Activated B cell treated with CpG ODN at 0.5 μM for 24 hours (primary cell): Measurements from ENCODE around the gene AQP10. TPM values are rescaled to one million over a fixed set of nuclear protein-coding genes. Genes with fewer than 3 reads are reported as not detected.

Experiments
- ATAC-seq: fragments of 200-7000 bp; cut with Tn5 transposase; one replicate; pipeline ENCODE4 v1.10.0; 2021; ENCODE audit warnings: low read depth, mild to moderate bottlenecking, moderate library complexity
- CTCF ChIA-PET: fragments of 350-600 bp; sonication (Branson Sonifier 250); formaldehyde crosslinking; loops from one replicate; lab custom pipeline; 2021; ENCODE audit warnings: antibody characterized with exemption; lab: Charles Lee
- POLR2A ChIA-PET: fragments of 350-600 bp; sonication (Branson Sonifier 250); formaldehyde crosslinking; loops from one replicate; lab custom pipeline; 2021; ENCODE audit warnings: antibody characterized with exemption; lab: Charles Lee
- DNase-seq: peaks from one replicate; pipeline ENCODE4 v3.0.0; 2022
- H3K27ac Mint-ChIP-seq: one replicate; pipeline ENCODE4 v1.8.0; 2020; ENCODE audit warnings: mixed read lengths
- H3K27me3 Mint-ChIP-seq: one replicate; pipeline ENCODE4 v1.8.0; 2021; ENCODE audit warnings: mixed read lengths
- H3K36me3 Mint-ChIP-seq: one replicate; pipeline ENCODE4 v1.8.0; 2021; ENCODE audit warnings: low read depth, mixed read lengths
- H3K4me1 Mint-ChIP-seq: one replicate; pipeline ENCODE4 v1.8.0; 2021; ENCODE audit warnings: mixed read lengths
- H3K4me3 Mint-ChIP-seq: one replicate; pipeline ENCODE4 v1.8.0; 2020; ENCODE audit warnings: mild to moderate bottlenecking, mixed read lengths
- H3K9me3 Mint-ChIP-seq: one replicate; pipeline ENCODE4 v1.8.0; 2020; ENCODE audit warnings: mixed read lengths
- CTCF ChIP-seq: fragments of 200-600 bp; IDR thresholded peaks from one replicate; pipeline ENCODE4 v1.8.0; 2022; ENCODE audit warnings: antibody characterized with exemption, mild to moderate bottlenecking
- intact Hi-C: fragments of 100-400 bp; cut with micrococcal nuclease; formaldehyde crosslinking; loops from one replicate; pipeline ENCODE4 v1.15.1; 2024
- total RNA-seq: library from RNA; stranded (reverse); gene quantifications from 2 replicates; pipeline ENCODE4 v1.2.3, GENCODE V29; 2022

AQP10 gene
- total RNA-seq, 1 donor from 2014 or later = not detected

GRCh38 chr1:154288661-154289060 lies 32.2 kb upstream of the AQP10 start:
- ChIA-PET POLR2A (no interaction called here), CTCF (no interaction called here)
- DNase-seq = no peak
- Mint-ChIP-seq H3K27me3 (peaks cover 7% of the 10 kb centered on the region), H3K4me1 (no peaks in the 10 kb centered on the region), H3K9me3 (peaks cover 5% of the 10 kb centered on the region), H3K4me3 (no peak overlapping the region), H3K27ac (no peak overlapping the region), H3K36me3 (no peaks in the 10 kb centered on the region)
- no peak for ATAC-seq
- no peak for TF ChIP-seq CTCF
- intact Hi-C loops = no loop called here

- ChIA-PET CTCF (no interaction called here), POLR2A (interaction anchor here (0.6 kb wide), 1 partner anchor 17 kb away, joined by 6 read pairs; no protein-coding TSS in a partner anchor)
- no peak overlapping the region for H3K4me3 Mint-ChIP-seq
- H3K9me3 Mint-ChIP-seq = peaks cover 7% of the 10 kb centered on the region
- no peaks in the 10 kb centered on the region for H3K4me1 Mint-ChIP-seq
- H3K27ac Mint-ChIP-seq = no peak overlapping the region
- peaks cover 9% of the 10 kb centered on the region for H3K27me3 Mint-ChIP-seq
- ATAC-seq = no peak
- no peak for DNase-seq
- peaks cover 4% of the 10 kb centered on the region for H3K36me3 Mint-ChIP-seq
- TF ChIP-seq CTCF = no peak
- intact Hi-C loops = no loop called here
These were observed 30.0 kb upstream of the AQP10 start for GRCh38 chr1:154290921-154291320.

- DNase-seq (no peak), ATAC-seq (no peak)
- CTCF ChIA-PET = no interaction called here
- Mint-ChIP-seq H3K27me3 (peaks cover 2% of the 10 kb centered on the region), H3K4me1 (no peaks in the 10 kb centered on the region), H3K27ac (no peak overlapping the region), H3K36me3 (peaks cover 4% of the 10 kb centered on the region), H3K9me3 (peaks cover 11% of the 10 kb centered on the region), H3K4me3 (no peak overlapping the region)
- intact Hi-C loops = no loop called here
- TF ChIP-seq CTCF = no peak
- POLR2A ChIA-PET = no interaction called here
These were observed 25.3 kb upstream of the AQP10 start for GRCh38 chr1:154295408-154296235.

GRCh38 chr1:154301582-154301981 lies 19.3 kb upstream of the AQP10 start:
- ATAC-seq = no peak
- no peak for TF ChIP-seq CTCF
- H3K4me1 Mint-ChIP-seq = no peaks in the 10 kb centered on the region
- H3K27ac Mint-ChIP-seq = no peak overlapping the region
- POLR2A ChIA-PET = no interaction called here
- peaks cover 4% of the 10 kb centered on the region for H3K9me3 Mint-ChIP-seq
- peaks cover 5% of the 10 kb centered on the region for H3K27me3 Mint-ChIP-seq
- intact Hi-C loops = no loop called here
- CTCF ChIA-PET = no interaction called here
- H3K36me3 Mint-ChIP-seq = no peaks in the 10 kb centered on the region
- no peak for DNase-seq
- no peak overlapping the region for H3K4me3 Mint-ChIP-seq

GRCh38 chr1:154304664-154305337 lies 16.1 kb upstream of the AQP10 start:
- ChIA-PET CTCF (no interaction called here), POLR2A (no interaction called here)
- Mint-ChIP-seq H3K27me3 (peaks cover 5% of the 10 kb centered on the region), H3K27ac (no peak overlapping the region), H3K4me3 (no peak overlapping the region), H3K9me3 (no peaks in the 10 kb centered on the region), H3K36me3 (no peaks in the 10 kb centered on the region), H3K4me1 (no peaks in the 10 kb centered on the region)
- no peak for TF ChIP-seq CTCF
- ATAC-seq (no peak), DNase-seq (no peak)
- intact Hi-C loops = no loop called here
